K562 (cell line): ENCODE measurements around the gene TRIM4. TPM values are rescaled to one million over a fixed set of nuclear protein-coding genes. Genes with fewer than 3 reads are reported as not detected.
A peak's percentile ranks its signal among the peaks of the same experiment; 100 is the strongest.

Source experiments
- COPS2 ChIP-seq: fragments of 450-650 bp; conservative IDR thresholded peaks from 2 replicates; pipeline ENCODE4 v1.6.1; 2016; ENCODE audit warnings: mild to moderate bottlenecking, moderate library complexity
- DEAF1 ChIP-seq: fragments of 450-650 bp; formaldehyde crosslinking; IDR thresholded peaks from 2 replicates; pipeline ENCODE4 v1.4.0; 2020; ENCODE audit warnings: mild to moderate bottlenecking, moderate library complexity
- GABPB1 ChIP-seq: sonication (generic); formaldehyde crosslinking; IDR thresholded peaks from 2 replicates; pipeline ENCODE4 v1.8.0; 2022; ENCODE audit warnings: mild to moderate bottlenecking, missing genetic modification reagents
- HCFC1 ChIP-seq: IDR thresholded peaks from 2 replicates; pipeline ENCODE4 v1.6.1; 2012; ENCODE audit warnings: low read depth, low read length, improper control_type of control experiment
- HES1 ChIP-seq: fragments of 450-650 bp; IDR thresholded peaks from 2 replicates; pipeline ENCODE4 v1.6.1; 2016; ENCODE audit warnings: low read depth, mild to moderate bottlenecking, moderate library complexity
- ILF3 ChIP-seq: fragments of 450-650 bp; IDR thresholded peaks from 2 replicates; pipeline ENCODE4 v1.6.1; 2018; ENCODE audit warnings: antibody characterized with exemption, mild to moderate bottlenecking, moderate library complexity, borderline replicate concordance
- KDM2B ChIP-seq: fragments of 250-450 bp; sonication (Bioruptor Pico); IDR thresholded peaks from 2 replicates; pipeline ENCODE4 v1.8.0; 2021; ENCODE audit warnings: mild to moderate bottlenecking, moderate library complexity
- MEIS2 ChIP-seq: fragments of 450-650 bp; IDR thresholded peaks from 2 replicates; pipeline ENCODE4 v1.6.1; 2014; ENCODE audit warnings: mild to moderate bottlenecking; ENCODE audit not compliant: partially characterized antibody
- POU5F1 ChIP-seq: fragments of 150-350 bp; IDR thresholded peaks from 2 replicates; pipeline ENCODE4 v1.6.1; 2014; ENCODE audit warnings: borderline replicate concordance, low read length, low read depth, mild to moderate bottlenecking; ENCODE audit not compliant: partially characterized antibody
- SMAD4 ChIP-seq: fragments of 250-450 bp; sonication (Bioruptor Pico); conservative IDR thresholded peaks from 2 replicates; pipeline ENCODE4 v1.8.0; 2021; ENCODE audit warnings: inconsistent platforms, mild to moderate bottlenecking, moderate library complexity
- TAF15 ChIP-seq: fragments of 200-400 bp; formaldehyde crosslinking; IDR thresholded peaks from 2 replicates; pipeline ENCODE4 v1.6.1; 2017; ENCODE audit warnings: mild to moderate bottlenecking, low read depth, low read length, moderate library complexity
- TCF15 ChIP-seq: fragments of 250-450 bp; sonication (Bioruptor Pico); IDR thresholded peaks from 2 replicates; pipeline ENCODE4 v1.8.0; 2022; ENCODE audit warnings: moderate library complexity, mild to moderate bottlenecking, inconsistent platforms
- TEAD1 ChIP-seq, 2 experiments: fragments of 450-650 bp in 1 of 2; sonication (generic) in 1 of 2; formaldehyde crosslinking; IDR thresholded peaks; 2 replicates each; pipeline versions ENCODE4 v1.4.0 to v1.8.0; 2020 to 2022; ENCODE audit warnings: mild to moderate bottlenecking in 2 of 2, missing genetic modification reagents in 1 of 2
- ZNF133 ChIP-seq: fragments of 250-450 bp; sonication (Bioruptor Pico); IDR thresholded peaks from 2 replicates; pipeline ENCODE4 v1.4.0; 2020; ENCODE audit warnings: mild to moderate bottlenecking
- ZNF561 ChIP-seq: fragments of 450-650 bp; formaldehyde crosslinking; conservative IDR thresholded peaks from 2 replicates; pipeline ENCODE4 v1.4.0; 2020; ENCODE audit warnings: mild to moderate bottlenecking, moderate library complexity
- ZNF778 ChIP-seq: fragments of 450-650 bp; formaldehyde crosslinking; IDR thresholded peaks from 2 replicates; pipeline ENCODE4 v1.4.0; 2020; ENCODE audit warnings: mild to moderate bottlenecking, moderate library complexity
- polyA plus RNA-seq, 8 experiments: library from polyadenylated mRNA; depleted of rRNA in 4 of 8; stranded (reverse) in 5 of 8; unstranded in 3 of 8; fragments of >200 nt; fragmentation: Nextera tagmentation in 2 of 8; fragmentation: Illumina TruSeq in 1 of 8; extraction: Ambion mirVana in 2 of 8; extraction: Trizol in 1 of 8; gene quantifications; 2 replicates each; pipeline versions ENCODE4 v1.2.1 to v1.2.3, GENCODE V29; 2011 to 2014; ENCODE audit warnings: inconsistent platforms in 1 of 8, missing spikeins in 1 of 8
- total RNA-seq, 7 experiments: library from RNA; depleted of rRNA in 6 of 7; stranded (reverse); fragments of >200 nt in 6 of 7; fragmentation: Illumina TruSeq in 2 of 7; extraction: Trizol in 2 of 7; gene quantifications; 2 replicates each; pipeline versions ENCODE4 v1.2.1 to v1.2.3, GENCODE V29; 2011 to 2021; ENCODE audit warnings: low replicate concordance in 1 of 7
- TF ChIP-seq, protein P1 (sequence below): fragments of 250-450 bp; sonication (Bioruptor Pico); IDR thresholded peaks from 2 replicates; pipeline ENCODE4 v1.5.0; 2021
- TF ChIP-seq, protein P2 (sequence below): IDR thresholded peaks from 3 replicates; pipeline ENCODE4 v1.6.1; 2011; ENCODE audit warnings: borderline replicate concordance, mild to moderate bottlenecking; ENCODE audit not compliant: insufficient read length, insufficient read depth
- TF ChIP-seq, protein P3 (sequence below): sonication (generic); formaldehyde crosslinking; IDR thresholded peaks from 2 replicates; pipeline ENCODE4 v1.8.1; 2023; ENCODE audit warnings: mild to moderate bottlenecking, missing genetic modification reagents
- TF ChIP-seq, protein P4 (sequence below): fragments of 250-450 bp; sonication (Bioruptor Pico); IDR thresholded peaks from 2 replicates; pipeline ENCODE4 v1.4.0; 2020; ENCODE audit warnings: borderline replicate concordance

TRIM4 gene
- total and polyA plus RNA-seq, 9 of the 15 experiments (the other 6 are each of a cell fraction or from before 2014, with no cell fraction given) = 6.2 to 28.3 (median 22.4) TPM

- TF ChIP-seq GABPB1 (no peak), POU5F1 (no peak), COPS2 (no peak), KDM2B (CRISPR knock-in tag) (no peak), DEAF1 (CRISPR knock-in tag) (0 out of 2 replicates have a peak, but pooled peaks have one; percentile 18), TEAD1 (CRISPR knock-in tag; IDR thresholded peaks at IDR 0.05) (no peak), TAF15 (no peak), SMAD4 (no peak), MEIS2 (peak; percentile 65), ZNF561 (CRISPR knock-in tag) (no peak), ZNF133 (CRISPR knock-in tag) (no peak), ILF3 (no peak), HCFC1 (no peak), TCF15 (CRISPR knock-in tag) (no peak), HES1 (no peak), ZNF778 (CRISPR knock-in tag) (no peak)
- TF ChIP-seq, protein P1, sequence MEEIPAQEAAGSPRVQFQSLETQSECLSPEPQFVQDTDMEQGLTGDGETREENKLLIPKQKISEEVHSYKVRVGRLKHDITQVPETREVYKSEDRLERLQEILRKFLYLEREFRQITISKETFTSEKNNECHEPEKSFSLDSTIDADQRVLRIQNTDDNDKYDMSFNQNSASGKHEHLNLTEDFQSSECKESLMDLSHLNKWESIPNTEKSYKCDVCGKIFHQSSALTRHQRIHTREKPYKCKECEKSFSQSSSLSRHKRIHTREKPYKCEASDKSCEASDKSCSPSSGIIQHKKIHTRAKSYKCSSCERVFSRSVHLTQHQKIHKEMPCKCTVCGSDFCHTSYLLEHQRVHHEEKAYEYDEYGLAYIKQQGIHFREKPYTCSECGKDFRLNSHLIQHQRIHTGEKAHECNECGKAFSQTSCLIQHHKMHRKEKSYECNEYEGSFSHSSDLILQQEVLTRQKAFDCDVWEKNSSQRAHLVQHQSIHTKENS = no peak
- TF ChIP-seq, protein P2, sequence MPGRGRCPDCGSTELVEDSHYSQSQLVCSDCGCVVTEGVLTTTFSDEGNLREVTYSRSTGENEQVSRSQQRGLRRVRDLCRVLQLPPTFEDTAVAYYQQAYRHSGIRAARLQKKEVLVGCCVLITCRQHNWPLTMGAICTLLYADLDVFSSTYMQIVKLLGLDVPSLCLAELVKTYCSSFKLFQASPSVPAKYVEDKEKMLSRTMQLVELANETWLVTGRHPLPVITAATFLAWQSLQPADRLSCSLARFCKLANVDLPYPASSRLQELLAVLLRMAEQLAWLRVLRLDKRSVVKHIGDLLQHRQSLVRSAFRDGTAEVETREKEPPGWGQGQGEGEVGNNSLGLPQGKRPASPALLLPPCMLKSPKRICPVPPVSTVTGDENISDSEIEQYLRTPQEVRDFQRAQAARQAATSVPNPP = no peak
- TF ChIP-seq, protein P3, sequence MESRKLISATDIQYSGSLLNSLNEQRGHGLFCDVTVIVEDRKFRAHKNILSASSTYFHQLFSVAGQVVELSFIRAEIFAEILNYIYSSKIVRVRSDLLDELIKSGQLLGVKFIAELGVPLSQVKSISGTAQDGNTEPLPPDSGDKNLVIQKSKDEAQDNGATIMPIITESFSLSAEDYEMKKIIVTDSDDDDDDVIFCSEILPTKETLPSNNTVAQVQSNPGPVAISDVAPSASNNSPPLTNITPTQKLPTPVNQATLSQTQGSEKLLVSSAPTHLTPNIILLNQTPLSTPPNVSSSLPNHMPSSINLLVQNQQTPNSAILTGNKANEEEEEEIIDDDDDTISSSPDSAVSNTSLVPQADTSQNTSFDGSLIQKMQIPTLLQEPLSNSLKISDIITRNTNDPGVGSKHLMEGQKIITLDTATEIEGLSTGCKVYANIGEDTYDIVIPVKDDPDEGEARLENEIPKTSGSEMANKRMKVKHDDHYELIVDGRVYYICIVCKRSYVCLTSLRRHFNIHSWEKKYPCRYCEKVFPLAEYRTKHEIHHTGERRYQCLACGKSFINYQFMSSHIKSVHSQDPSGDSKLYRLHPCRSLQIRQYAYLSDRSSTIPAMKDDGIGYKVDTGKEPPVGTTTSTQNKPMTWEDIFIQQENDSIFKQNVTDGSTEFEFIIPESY (CRISPR knock-in tag) = no peak
- TF ChIP-seq, protein P4, sequence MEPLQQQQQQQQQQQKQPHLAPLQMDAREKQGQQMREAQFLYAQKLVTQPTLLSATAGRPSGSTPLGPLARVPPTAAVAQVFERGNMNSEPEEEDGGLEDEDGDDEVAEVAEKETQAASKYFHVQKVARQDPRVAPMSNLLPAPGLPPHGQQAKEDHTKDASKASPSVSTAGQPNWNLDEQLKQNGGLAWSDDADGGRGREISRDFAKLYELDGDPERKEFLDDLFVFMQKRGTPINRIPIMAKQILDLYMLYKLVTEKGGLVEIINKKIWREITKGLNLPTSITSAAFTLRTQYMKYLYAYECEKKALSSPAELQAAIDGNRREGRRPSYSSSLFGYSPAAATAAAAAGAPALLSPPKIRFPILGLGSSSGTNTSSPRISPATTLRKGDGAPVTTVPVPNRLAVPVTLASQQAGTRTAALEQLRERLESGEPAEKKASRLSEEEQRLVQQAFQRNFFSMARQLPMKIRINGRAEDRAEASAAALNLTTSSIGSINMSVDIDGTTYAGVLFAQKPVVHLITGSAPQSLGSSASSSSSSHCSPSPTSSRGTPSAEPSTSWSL (CRISPR knock-in tag) = no peak
Observed at GRCh38 chr7:99876491-99876890, 42.8 kb downstream of the TRIM4 start (continued).
